Heart left ventricle (tissue), 16 donors: ENCODE results near the gene RHOBTB1. TPM values are rescaled to one million over a fixed set of nuclear protein-coding genes. Genes with fewer than 3 reads are reported as not detected.

Experiments
- ATAC-seq, 4 donors: fragments of 200-7000 bp; cut with Tn5 transposase; one replicate each; pipeline ENCODE4 v1.9.1; 2020 to 2022; ENCODE audit warnings: moderate library complexity in 4 of 4, mild to moderate bottlenecking in 3 of 4, moderate number of reproducible peaks in 1 of 4
- DNase-seq, 5 donors: peaks; one replicate each; pipeline ENCODE4 v3.0.0-alpha.2; 2020
- H3K27ac ChIP-seq, 12 donors: fragments of 200-600 bp; sonication (generic) in 4 of 12; one replicate each; pipeline versions ENCODE4 v1.5.0 to v1.8.0; 2016 to 2022; ENCODE audit warnings: mild to moderate bottlenecking in 2 of 12
- H3K27me3 ChIP-seq, 9 donors: fragments of 200-600 bp; sonication (generic) in 2 of 9; one replicate each; pipeline versions ENCODE4 v1.5.1 to v1.8.0; 2016 to 2022; ENCODE audit warnings: mild to moderate bottlenecking in 3 of 9
- H3K36me3 ChIP-seq, 9 donors: fragments of 200-600 bp; sonication (generic) in 2 of 9; one replicate each; pipeline versions ENCODE4 v1.5.0 to v1.8.0; 2018 to 2022; ENCODE audit warnings: mild to moderate bottlenecking in 2 of 9
- H3K4me1 ChIP-seq, 12 donors: fragments of 200-600 bp; sonication (generic) in 4 of 12; one replicate each; pipeline versions ENCODE4 v1.5.0 to v1.8.0; 2016 to 2022; ENCODE audit warnings: mild to moderate bottlenecking in 3 of 12
- H3K4me3 ChIP-seq, 12 donors: fragments of 200-600 bp; sonication (generic) in 4 of 12; one replicate each; pipeline versions ENCODE4 v1.5.0 to v1.8.0; 2017 to 2022; ENCODE audit warnings: mild to moderate bottlenecking in 9 of 12, moderate library complexity in 4 of 12
- H3K9me3 ChIP-seq, 12 donors: fragments of 200-600 bp; sonication (generic) in 4 of 12; one replicate each; pipeline versions ENCODE4 v1.5.0 to v1.8.0; 2016 to 2022; ENCODE audit warnings: mild to moderate bottlenecking in 1 of 12
- CTCF ChIP-seq, 12 donors: fragments of 200-600 bp; sonication (generic) in 4 of 12; IDR thresholded peaks; one replicate each; pipeline versions ENCODE4 v1.5.0 to v1.8.0; 2018 to 2022; ENCODE audit warnings: antibody characterized with exemption in 12 of 12, mild to moderate bottlenecking in 5 of 12
- POLR2A ChIP-seq, 2 donors: fragments of 450-650 bp; IDR thresholded peaks; one replicate each; pipeline ENCODE4 v1.6.1; 2017; ENCODE audit warnings: antibody characterized with exemption in 2 of 2, mild to moderate bottlenecking in 2 of 2, moderate library complexity in 2 of 2
- WGBS, 4 donors: extraction: QIAGEN DNeasy Blood & Tissue Kit in 2 of 4; methylation state at CpG; one replicate each; pipeline versions ENCODE4 v1.1.5 to v1.1.7; 2013 to 2018; 5-methylcytosine and 5-hydroxymethylcytosine counted together
- intact Hi-C, 10 donors: fragments of 100-400 bp; cut with DNase I; formaldehyde crosslinking; loops; one replicate each; pipeline versions ENCODE4 v1.11.1 to v1.14.2; 2022
- polyA plus RNA-seq, 2 donors: library from polyadenylated mRNA; stranded (reverse); fragments of 200-250 nt; gene quantifications; one replicate each; pipeline ENCODE4 v1.2.3, GENCODE V29; 2013
- total RNA-seq, 9 donors: library from RNA; depleted of rRNA in 2 of 9; stranded (reverse); fragments of >200 nt in 2 of 9; fragmentation: NEBNext Ultra II Directional in 3 of 9; extraction: Animal tissue kit (Norgen Biotek cat#: 25700) in 3 of 9; gene quantifications; one replicate each; pipeline versions ENCODE4 v1.1.0 to v1.2.4, GENCODE V29; 2016 to 2023
- donor health status: ischemic (EF 13 %, LVEDD 7.1; RV severe dilation, severe dysfunction).
- donor health status: healthy with polysubstance abuse.
- donor health status: DM: no; HTN: yes; CAD: no.
- donor health status: DM: no; HTN: no; CAD: no.
- donor health status: ischemic (EF 25% LVEDD 6.9; RV normal size, moderate dysfunction).
- donor health status: ischemic (EF 25% LVEDD 5.7; RV mildly dilated, moderate dysfunction).
- donor health status: healthy.
- donor health status: DM: yes; HTN: yes; CAD: no.
- donor health status: ischemic (EF 35%, LVEDD 5.7; RV mildly dilated, moderate dysfunction).
- donor health status: nonischemic (EF 11% LVEDD 7.7; RV severe dilation, severe dysfunction).
- donor health status: DM: yes; HTN: yes; CAD: no.
- donor health status: PGD.
- donor health status: ischemic (EF 29% LVEDD 5.4; RV normal size, mild dysfunction).
- donor health status: nonischemic (EF 23%, LVEDD 6.1; RV moderate dilation, normal function).

Gene RHOBTB1
- total and polyA plus RNA-seq, 11 donors = 6.4 to 41.3 (median 14.9) TPM

DNA sequence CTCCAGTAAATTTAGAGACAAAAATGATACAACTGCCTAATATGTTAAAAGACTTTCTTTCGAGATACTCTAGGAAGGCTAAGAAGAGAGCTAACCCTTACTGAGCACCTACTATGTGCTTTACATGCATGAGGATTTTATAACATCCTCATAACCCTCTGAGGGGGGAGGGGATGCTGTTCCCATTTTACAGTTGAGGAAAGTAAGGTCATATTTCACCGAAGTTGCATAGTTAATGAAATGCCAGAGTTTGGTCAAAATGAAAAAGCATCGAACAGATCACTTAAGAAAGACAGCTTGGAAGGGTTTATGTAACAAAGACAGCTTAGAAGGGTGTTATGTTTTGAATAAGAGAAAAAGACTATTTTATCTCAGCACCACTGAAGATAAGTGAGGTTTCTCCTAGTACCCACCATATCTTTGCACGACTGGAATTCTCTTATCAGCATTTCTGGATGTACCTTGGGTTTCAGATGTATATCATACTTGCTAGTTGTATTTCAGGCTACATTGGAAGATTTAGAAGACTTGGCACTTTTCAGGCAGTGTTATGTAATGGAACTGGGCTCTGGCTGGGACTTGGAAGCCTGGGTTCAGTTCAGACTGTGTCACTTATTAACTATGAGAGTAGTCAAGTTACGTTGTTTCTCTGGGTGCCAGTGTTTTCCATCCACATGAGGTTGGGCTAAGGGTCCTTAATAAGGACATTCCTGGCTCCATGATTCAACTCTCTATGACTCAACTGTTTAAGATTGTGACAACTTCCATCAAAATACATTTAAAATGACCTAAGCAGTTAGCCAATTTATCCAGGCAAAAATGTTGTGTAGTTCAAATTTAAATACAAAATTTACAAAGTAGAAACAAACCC is 6.0 kb downstream of the RHOBTB1 start:
- ATAC-seq = no peak
- 74 to 78% (median 76%) methylated on average over 5 of the region's 5 CpGs for WGBS, 4 donors
- Histone ChIP-seq H3K4me1 (peaks cover 2 to 58% (median 36%) of the 10 kb centered on the region in 12 donors), H3K4me3 (no peak overlapping the region), H3K9me3 (no peaks in the 10 kb centered on the region), H3K36me3 (peaks cover 0 to 21% (median 0%) of the 10 kb centered on the region in 9 donors), H3K27ac (peak overlapping the region in 8 of 12 donors; percentile 3 to 97 (median 27)), H3K27me3 (no peaks in the 10 kb centered on the region)
- intact Hi-C loops = no loop called here
- TF ChIP-seq POLR2A (IDR thresholded peaks at IDR 0.05) (no peak), CTCF (IDR thresholded peaks at IDR 0.05) (no peak)
- DNase-seq = no peak

- Histone ChIP-seq H3K4me3 (no peak overlapping the region), H3K27ac (peak overlapping the region in 6 of 12 donors; percentile 3 to 97 (median 38)), H3K36me3 (peaks cover 0 to 23% (median 0%) of the 10 kb centered on the region in 9 donors), H3K27me3 (no peaks in the 10 kb centered on the region), H3K9me3 (no peaks in the 10 kb centered on the region), H3K4me1 (peaks cover 2 to 58% (median 30%) of the 10 kb centered on the region in 12 donors)
- TF ChIP-seq POLR2A (IDR thresholded peaks at IDR 0.05) (no peak), CTCF (IDR thresholded peaks at IDR 0.05) (no peak)
- 53 to 67% (median 58%) methylated on average over 4 of the region's 4 CpGs for WGBS, 4 donors
- no peak for DNase-seq
- intact Hi-C loops = no loop called here
- no peak for ATAC-seq
Measured at GRCh38 chr10:60937022-60937421, 7.0 kb downstream of the RHOBTB1 start.

GRCh38 chr10:60934215-60935175 is 9.5 kb downstream of the RHOBTB1 start:
- TF ChIP-seq CTCF (IDR thresholded peaks at IDR 0.05) (no peak), POLR2A (IDR thresholded peaks at IDR 0.05) (no peak)
- Histone ChIP-seq H3K9me3 (no peaks in the 10 kb centered on the region), H3K36me3 (peaks cover 0 to 33% (median 0%) of the 10 kb centered on the region in 9 donors), H3K27me3 (no peaks in the 10 kb centered on the region), H3K4me1 (peaks cover 0 to 59% (median 22%) of the 10 kb centered on the region in 12 donors), H3K27ac (peak overlapping the region in 9 of 12 donors; percentile 15 to 75 (median 38)), H3K4me3 (no peak overlapping the region)
- intact Hi-C loops = loop anchor here in 1 of 10 donors (1.0 kb wide), 1 partner anchor 9 kb away; no protein-coding TSS in a partner anchor
- DNase-seq (peak in 1 of 5 donors; percentile 32), ATAC-seq (peak; percentile 80 to 91 (median 87))
- WGBS, 4 donors = 21 to 31% (median 26%) methylated on average over 6 of the region's 6 CpGs
